HCT116 (cell line): ENCODE data around the gene TFG. TPM values are rescaled to one million over a fixed set of nuclear protein-coding genes. Genes with fewer than 3 reads are reported as not detected.

Experiments
- ATAC-seq: fragments of 200-7000 bp; cut with Tn5 transposase; 2 replicates; pipeline ENCODE4 v1.9.1; 2020; ENCODE audit warnings: mild to moderate bottlenecking, moderate library complexity
- BruUV-seq: library from RNA; stranded (reverse); fragments of 400-500 nt; replicated peaks from 2 replicates; lab custom pipeline; 2021; lab: Mats Ljungman, UMichigan
- CTCF ChIA-PET: fragments of 300-600 bp; sonication (Branson Sonifier 250); formaldehyde crosslinking; loops from one replicate; lab custom pipeline; 2021; ENCODE audit warnings: antibody characterized with exemption; lab: Charles Lee
- POLR2A ChIA-PET: fragments of 300-600, 350-600 bp; sonication (Branson Sonifier 250); formaldehyde crosslinking; loops from one replicate; lab custom pipeline; 2021; ENCODE audit warnings: antibody characterized with exemption; lab: Charles Lee
- RAD21 ChIA-PET, 2 experiments: fragments of 300-600 bp; sonication (Branson Sonifier 250); formaldehyde crosslinking; loops; one replicate each; lab custom pipeline; 2023; ENCODE audit warnings: low total read pairs in 2 of 2; ENCODE audit not compliant: uncharacterized antibody in 2 of 2, unreplicated experiment in 2 of 2, low non-redundant PET in 1 of 2; lab: Charles Lee
- DNase-seq: peaks from one replicate; pipeline ENCODE4 v3.0.0-alpha.2; 2010; ENCODE audit warnings: low read depth, low spot score
- H2AFZ ChIP-seq: fragments of 200-600 bp; shearing (Covaris generic), sonication (generic); 2 replicates; pipeline ENCODE4 v1.6.1; 2017; ENCODE audit warnings: low read depth, mixed run types, mixed read lengths, antibody characterized with exemption, low read length; ENCODE audit not compliant: poor library complexity, severe bottlenecking
- H3K27ac ChIP-seq: 2 replicates; pipeline ENCODE4 v1.5.1; 2012; ENCODE audit warnings: low read depth, low read length
- H3K27me3 ChIP-seq: fragments of 200-600 bp; sonication (generic); 2 replicates; pipeline ENCODE4 v1.6.1; 2016; ENCODE audit warnings: mixed run types, low read length, mixed read lengths; ENCODE audit not compliant: insufficient read depth
- H3K36me3 ChIP-seq, 2 experiments: fragments of 200-500 bp in 1 of 2; fragments of 200-600 bp in 1 of 2; sonication (Bioruptor generic) in 1 of 2; sonication (generic) in 1 of 2; 2 replicates each; pipeline versions ENCODE4 v1.5.1 to v1.6.1; 2014 to 2016; ENCODE audit warnings: low read length in 2 of 2, inconsistent platforms in 1 of 2, mixed read lengths in 1 of 2, mixed run types in 1 of 2; ENCODE audit not compliant: insufficient read depth in 2 of 2, control insufficient read depth in 1 of 2
- H3K4me1 ChIP-seq, 2 experiments: fragments of 200-600 bp in 1 of 2; sonication (generic) in 1 of 2; 2 replicates each; pipeline versions ENCODE4 v1.5.1 to v1.6.1; 2012 to 2017; ENCODE audit warnings: low read length in 2 of 2, inconsistent platforms in 1 of 2, mild to moderate bottlenecking in 1 of 2, mixed read lengths in 1 of 2, mixed run types in 1 of 2, moderate library complexity in 1 of 2; ENCODE audit not compliant: insufficient read depth in 2 of 2, control insufficient read depth in 1 of 2
- H3K4me2 ChIP-seq: fragments of 200-600 bp; sonication (generic); 2 replicates; pipeline ENCODE4 v1.6.1; 2017; ENCODE audit warnings: mixed run types, low read length, mixed read lengths
- H3K4me3 ChIP-seq, 2 experiments: fragments of 200-600 bp in 1 of 2; sonication (generic) in 1 of 2; replicated peaks in 1 of 2; 2 replicates each; pipeline ENCODE4 v1.5.1; 2011 to 2016; ENCODE audit warnings: low read length in 2 of 2, control low read depth in 1 of 2, low read depth in 1 of 2, mild to moderate bottlenecking in 1 of 2, mixed read lengths in 1 of 2, mixed run types in 1 of 2
- H3K79me2 ChIP-seq: fragments of 200-600 bp; sonication (generic); 2 replicates; pipeline ENCODE4 v1.6.1; 2017; ENCODE audit warnings: mild to moderate bottlenecking, mixed run types, low read length, moderate library complexity, mixed read lengths; ENCODE audit not compliant: insufficient read depth
- H3K9ac ChIP-seq: fragments of 200-600 bp; sonication (generic); 2 replicates; pipeline ENCODE4 v1.6.1; 2016; ENCODE audit warnings: low read length, mixed read lengths
- H3K9me2 ChIP-seq: fragments of 200-600 bp; sonication (generic), shearing (Covaris generic); 2 replicates; pipeline ENCODE4 v1.6.1; 2017; ENCODE audit warnings: mixed run types, mild to moderate bottlenecking, moderate library complexity; ENCODE audit not compliant: insufficient read depth
- H3K9me3 ChIP-seq, 2 experiments: fragments of 200-500 bp in 1 of 2; fragments of 200-600 bp in 1 of 2; sonication (Bioruptor generic) in 1 of 2; sonication (generic) in 1 of 2; 2 replicates each; pipeline ENCODE4 v1.6.1; 2014 to 2017; ENCODE audit warnings: low read length in 2 of 2, mixed read lengths in 2 of 2, inconsistent platforms in 1 of 2, low read depth in 1 of 2, mild to moderate bottlenecking in 1 of 2, mixed run types in 1 of 2, moderate library complexity in 1 of 2; ENCODE audit not compliant: control insufficient read depth in 1 of 2, insufficient read depth in 1 of 2
- H4K20me1 ChIP-seq: fragments of 200-600 bp; sonication (generic), shearing (Covaris generic); 2 replicates; pipeline ENCODE4 v1.6.1; 2017; ENCODE audit warnings: mixed run types, mild to moderate bottlenecking, moderate library complexity; ENCODE audit not compliant: insufficient read depth
- ATF3 ChIP-seq: IDR thresholded peaks from 2 replicates; pipeline ENCODE4 v1.6.1; 2012
- CBX3 ChIP-seq: IDR thresholded peaks from 2 replicates; pipeline ENCODE4 v1.6.1; 2012; ENCODE audit warnings: low read depth
- CEBPB ChIP-seq: IDR thresholded peaks from 2 replicates; pipeline ENCODE4 v1.6.1; 2012; ENCODE audit warnings: low read depth
- CTCF ChIP-seq, 3 experiments: fragments of 200-600 bp in 1 of 3; sonication (generic) in 1 of 3; IDR thresholded peaks in 2 of 3; conservative IDR thresholded peaks in 1 of 3; 2 replicates each; pipeline ENCODE4 v1.5.1; 2012 to 2017; ENCODE audit warnings: low read depth in 2 of 3, low read length in 2 of 3, antibody characterized with exemption in 1 of 3, borderline replicate concordance in 1 of 3, control low read depth in 1 of 3, mild to moderate bottlenecking in 1 of 3, mixed read lengths in 1 of 3, mixed run types in 1 of 3, moderate library complexity in 1 of 3; ENCODE audit not compliant: insufficient read depth in 1 of 3
- EGR1 ChIP-seq: IDR thresholded peaks from 2 replicates; pipeline ENCODE4 v1.6.1; 2012; ENCODE audit warnings: low read depth
- ELF1 ChIP-seq: IDR thresholded peaks from 2 replicates; pipeline ENCODE4 v1.6.1; 2012; ENCODE audit warnings: low read depth, borderline replicate concordance
- EZH2 ChIP-seq: fragments of 200-600 bp; sonication (generic); IDR thresholded peaks from 2 replicates; pipeline ENCODE4 v1.6.1; 2017; ENCODE audit warnings: antibody characterized with exemption, mixed run types
- EZH2phosphoT487 ChIP-seq: fragments of 200-600 bp; IDR thresholded peaks from 2 replicates; pipeline ENCODE4 v1.6.1; 2018; ENCODE audit warnings: antibody characterized with exemption, borderline replicate concordance
- POLR2A ChIP-seq: IDR thresholded peaks from 2 replicates; pipeline ENCODE4 v1.7.0; 2011; ENCODE audit warnings: borderline replicate concordance; ENCODE audit not compliant: insufficient read depth, insufficient read length; ENCODE audit errors: extremely low read depth
- SIN3A ChIP-seq: IDR thresholded peaks from 2 replicates; pipeline ENCODE4 v1.6.1; 2012; ENCODE audit warnings: low read depth
- SRF ChIP-seq: IDR thresholded peaks from 2 replicates; pipeline ENCODE4 v1.6.1; 2012; ENCODE audit warnings: low read depth
- TCF7L2 ChIP-seq: IDR thresholded peaks from 2 replicates; pipeline ENCODE4 v1.7.0; 2011; ENCODE audit warnings: borderline replicate concordance, inconsistent platforms; ENCODE audit not compliant: insufficient read depth, insufficient read length; ENCODE audit errors: extremely low read depth
- YY1 ChIP-seq: IDR thresholded peaks from 2 replicates; pipeline ENCODE4 v1.6.1; 2011; ENCODE audit warnings: low read length, low read depth, moderate library complexity, mild to moderate bottlenecking; ENCODE audit not compliant: insufficient replicate concordance; ENCODE audit errors: extremely low read depth
- ZBTB33 ChIP-seq: IDR thresholded peaks from 2 replicates; pipeline ENCODE4 v1.6.1; 2011; ENCODE audit warnings: mild to moderate bottlenecking, low read length, moderate library complexity; ENCODE audit not compliant: insufficient replicate concordance; ENCODE audit errors: extremely low read depth
- ZFX ChIP-seq: fragments of 450-650 bp; IDR thresholded peaks from 2 replicates; pipeline ENCODE4 v1.6.1; 2017
- ZNF274 ChIP-seq: fragments of 200-500 bp; sonication (Bioruptor generic); IDR thresholded peaks from 2 replicates; pipeline ENCODE4 v1.6.1; 2014; ENCODE audit warnings: mild to moderate bottlenecking, low read depth, low read length, inconsistent platforms
- intact Hi-C: fragments of 100-400 bp; cut with micrococcal nuclease; formaldehyde crosslinking; loops from 2 replicates; pipeline ENCODE4 v1.10.0; 2022
- total RNA-seq: library from RNA; stranded (reverse); gene quantifications from one replicate; pipeline ENCODE4 v1.2.1, GENCODE V29; 2021; ENCODE audit not compliant: unreplicated experiment
- TF ChIP-seq, protein P1 (sequence below): IDR thresholded peaks from 2 replicates; pipeline ENCODE4 v1.6.1; 2012

Gene TFG
- total RNA-seq, 1 experiment from 2014 or later: 99.1 TPM

GRCh38 chr3:100748220-100748619 lies 38.9 kb downstream of the TFG start:
- H3K4me3 ChIP-seq: no peak overlapping the region
- TSS peak; percentile 27 for BruUV-seq
- H3K9me2 ChIP-seq: no peaks in the 10 kb centered on the region
- ChIA-PET CTCF (no interaction called here), RAD21 (no interaction called here), POLR2A (no interaction called here)
- no peaks in the 10 kb centered on the region for H3K4me1 ChIP-seq
- H3K27ac ChIP-seq: no peak overlapping the region
- no peak for TF ChIP-seq SIN3A
- no peak for TF ChIP-seq ELF1
- no peak for TF ChIP-seq TCF7L2
- no peak for TF ChIP-seq EGR1
- no peak for TF ChIP-seq EZH2
- TF ChIP-seq ZFX: no peak
- no peak for TF ChIP-seq CBX3
- TF ChIP-seq YY1: no peak
- TF ChIP-seq SRF: no peak
- no peaks in the 10 kb centered on the region for H3K27me3 ChIP-seq
- H2AFZ ChIP-seq: no peak overlapping the region
- intact Hi-C loops: no loop called here
- H3K79me2 ChIP-seq: peaks cover 16% of the 10 kb centered on the region
- DNase-seq (no peak), ATAC-seq (no peak)
- no peaks in the 10 kb centered on the region for H3K9me3 ChIP-seq
- peaks cover 38 to 41% of the 10 kb centered on the region in 2 experiments for H3K36me3 ChIP-seq
- no peak overlapping the region for H3K9ac ChIP-seq
- H3K4me2 ChIP-seq: no peak overlapping the region
- no peaks in the 10 kb centered on the region for H4K20me1 ChIP-seq

DNA sequence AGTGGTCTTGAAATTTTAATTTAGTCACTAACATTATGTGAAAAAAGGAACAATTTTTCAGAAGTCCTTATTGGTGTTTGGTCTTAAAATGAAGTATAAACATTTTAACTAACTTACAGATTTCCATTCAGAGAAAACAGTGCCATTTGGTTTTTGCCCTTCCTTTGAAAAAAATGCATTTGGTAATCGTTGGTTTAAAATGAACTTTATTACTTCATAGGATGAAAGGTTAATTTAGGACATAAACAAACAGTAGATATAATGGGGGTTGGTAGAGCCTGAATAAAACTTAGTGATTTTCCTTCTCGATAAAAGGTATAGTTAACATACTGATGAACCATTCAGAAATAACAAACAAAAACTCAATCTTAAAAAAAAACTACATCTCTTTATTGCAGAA lies 39.7 kb downstream of the TFG start:
- Histone ChIP-seq H3K4me2 (no peak overlapping the region), H4K20me1 (no peaks in the 10 kb centered on the region), H3K4me3 (no peak overlapping the region), H3K27ac (no peak overlapping the region), H2AFZ (no peak overlapping the region), H3K4me1 (no peaks in the 10 kb centered on the region), H3K9me3 (no peaks in the 10 kb centered on the region), H3K9ac (no peak overlapping the region)
- CTCF ChIA-PET: no interaction called here
- no TSS peak for BruUV-seq
- intact Hi-C loops: no loop called here
- TF ChIP-seq CTCF (IDR thresholded peaks at IDR 0.05 in 2 of 3, conservative IDR thresholded peaks at IDR 0.05 in 1 of 3; ENCODE audit: borderline replicate concordance in 1 of 3, insufficient read depth in 1 of 3, low read depth in 2 of 3, low read length in 2 of 3): no peak
- TF ChIP-seq POLR2A: no peak
- no peak for TF ChIP-seq CBX3
- no peak for TF ChIP-seq YY1
- no peak for TF ChIP-seq ZBTB33
- no peak for TF ChIP-seq ATF3
- TF ChIP-seq EZH2: no peak
- TF ChIP-seq EZH2phosphoT487: no peak
- no peak for TF ChIP-seq ZNF274
- TF ChIP-seq CEBPB: no peak
- TF ChIP-seq, protein P1, sequence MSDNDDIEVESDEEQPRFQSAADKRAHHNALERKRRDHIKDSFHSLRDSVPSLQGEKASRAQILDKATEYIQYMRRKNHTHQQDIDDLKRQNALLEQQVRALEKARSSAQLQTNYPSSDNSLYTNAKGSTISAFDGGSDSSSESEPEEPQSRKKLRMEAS: no peak
- TF ChIP-seq, all 23 proteins: peak for 0
- Histone ChIP-seq H3K36me3 (peaks cover 36 to 41% of the 10 kb centered on the region in 2 experiments), H3K9me2 (no peaks in the 10 kb centered on the region), H3K27me3 (no peaks in the 10 kb centered on the region), H3K79me2 (peaks cover 9% of the 10 kb centered on the region; the same call in 1 of the 2 replicates)
- POLR2A ChIA-PET: no interaction called here
- ATAC-seq: no peak
- RAD21 ChIA-PET: no interaction called here
- DNase-seq: no peak
